Epithelial cell of proximal tubule (primary cell): ENCODE results near the gene RPL21. TPM values are rescaled to one million over a fixed set of nuclear protein-coding genes. Genes with fewer than 3 reads are reported as not detected.

Experiments used
- DNase-seq: peaks from one replicate; pipeline ENCODE4 v3.0.0-alpha.2; 2011; ENCODE audit warnings: low read depth
- H3K4me3 ChIP-seq: 2 replicates; pipeline ENCODE4 v1.5.1; 2011; ENCODE audit warnings: low read depth, mild to moderate bottlenecking, low read length
- total RNA-seq: library from RNA; depleted of rRNA; stranded (reverse); fragments of >200 nt; gene quantifications from 2 replicates; pipeline ENCODE4 v1.2.3, GENCODE V29; 2015
- TF ChIP-seq, protein P1 (sequence below): conservative IDR thresholded peaks from 2 replicates; pipeline ENCODE4 v1.5.1; 2012; ENCODE audit warnings: low read depth, mild to moderate bottlenecking, low read length

RPL21 gene
- total RNA-seq, 1 donor from 2014 or later = 1,691 TPM

GRCh38 chr13:27274631-27275030 is 23.3 kb downstream of the RPL21 start:
- DNase-seq = no peak
- TF ChIP-seq, protein P1, sequence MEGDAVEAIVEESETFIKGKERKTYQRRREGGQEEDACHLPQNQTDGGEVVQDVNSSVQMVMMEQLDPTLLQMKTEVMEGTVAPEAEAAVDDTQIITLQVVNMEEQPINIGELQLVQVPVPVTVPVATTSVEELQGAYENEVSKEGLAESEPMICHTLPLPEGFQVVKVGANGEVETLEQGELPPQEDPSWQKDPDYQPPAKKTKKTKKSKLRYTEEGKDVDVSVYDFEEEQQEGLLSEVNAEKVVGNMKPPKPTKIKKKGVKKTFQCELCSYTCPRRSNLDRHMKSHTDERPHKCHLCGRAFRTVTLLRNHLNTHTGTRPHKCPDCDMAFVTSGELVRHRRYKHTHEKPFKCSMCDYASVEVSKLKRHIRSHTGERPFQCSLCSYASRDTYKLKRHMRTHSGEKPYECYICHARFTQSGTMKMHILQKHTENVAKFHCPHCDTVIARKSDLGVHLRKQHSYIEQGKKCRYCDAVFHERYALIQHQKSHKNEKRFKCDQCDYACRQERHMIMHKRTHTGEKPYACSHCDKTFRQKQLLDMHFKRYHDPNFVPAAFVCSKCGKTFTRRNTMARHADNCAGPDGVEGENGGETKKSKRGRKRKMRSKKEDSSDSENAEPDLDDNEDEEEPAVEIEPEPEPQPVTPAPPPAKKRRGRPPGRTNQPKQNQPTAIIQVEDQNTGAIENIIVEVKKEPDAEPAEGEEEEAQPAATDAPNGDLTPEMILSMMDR = no peak
- no peak overlapping the region for H3K4me3 ChIP-seq

DNA sequence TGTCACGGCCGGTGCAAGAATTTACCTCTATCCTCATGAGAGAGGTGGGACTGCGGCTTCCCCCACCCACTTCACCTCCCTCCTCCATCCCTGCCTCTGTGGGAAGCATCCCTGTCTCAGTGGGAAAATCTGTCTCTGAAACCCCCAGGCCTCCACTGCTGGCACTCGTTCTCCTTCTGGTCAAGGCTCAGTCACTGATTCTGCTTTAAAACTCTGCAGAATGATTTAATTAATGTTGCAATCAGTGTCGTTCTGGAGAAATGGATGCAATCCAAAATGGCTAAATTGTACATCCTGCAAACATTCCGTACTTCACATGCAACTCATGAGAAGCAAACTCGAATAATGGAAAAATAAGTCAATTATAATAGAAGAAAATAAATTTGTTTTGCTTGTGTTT is 24.8 kb downstream of the RPL21 start:
- no peak for DNase-seq
- TF ChIP-seq, protein P1 = no peak
- H3K4me3 ChIP-seq = no peak overlapping the region

DNA sequence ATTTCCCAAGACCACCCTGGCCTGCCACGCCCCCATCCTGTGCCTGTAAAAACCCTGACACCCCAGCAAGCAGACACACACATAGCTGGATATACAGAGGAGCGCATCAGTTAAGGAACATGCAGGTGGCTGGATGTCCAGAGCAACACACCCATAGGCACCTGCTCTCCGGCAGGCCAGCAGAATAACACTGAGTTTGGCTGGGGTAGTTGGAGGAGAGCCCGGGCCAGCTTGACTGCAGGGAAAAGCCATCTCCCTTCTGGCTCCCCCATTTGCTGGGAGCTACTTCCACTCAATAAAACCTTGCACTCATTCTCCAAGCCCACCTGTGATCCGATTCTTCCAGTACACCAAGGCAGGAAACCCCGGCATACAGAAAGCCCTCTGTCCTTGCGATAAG is 28.1 kb downstream of the RPL21 start:
- TF ChIP-seq, protein P1 = no peak
- H3K4me3 ChIP-seq = no peak overlapping the region
- no peak for DNase-seq

DNA sequence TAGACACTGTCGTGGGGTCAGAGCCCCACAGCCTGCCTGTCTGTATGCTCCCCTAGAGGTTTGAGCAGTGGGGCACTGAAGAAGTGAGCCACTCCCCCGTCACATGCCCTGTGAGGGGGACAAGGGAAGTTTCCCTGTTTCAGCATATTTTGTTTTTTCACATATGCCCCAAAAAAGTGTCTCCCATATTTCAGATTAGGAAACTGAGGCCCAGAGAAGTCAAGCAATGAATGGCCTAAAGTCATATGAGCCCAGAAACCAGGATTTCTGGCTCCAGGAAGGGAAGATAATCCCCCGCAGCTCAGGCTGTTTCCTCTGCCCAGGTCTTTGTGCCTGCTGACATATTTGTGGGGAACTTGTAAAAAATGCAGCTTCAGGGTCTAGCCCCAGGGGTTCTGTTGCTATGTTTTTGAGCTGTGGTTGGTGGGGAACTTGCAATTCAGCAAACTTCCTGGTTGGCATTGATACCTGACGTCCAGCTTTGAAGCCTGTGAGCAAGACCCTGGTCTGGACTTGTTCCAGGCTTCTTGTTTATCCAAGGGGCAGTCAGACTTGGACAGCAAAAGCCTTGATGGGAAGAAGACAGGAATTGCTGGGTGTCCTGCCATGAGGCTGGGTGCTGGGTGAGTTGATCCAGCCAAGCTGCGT is 28.8 kb downstream of the RPL21 start:
- DNase-seq = no peak
- TF ChIP-seq, protein P1 = no peak
- no peak overlapping the region for H3K4me3 ChIP-seq

- no peak overlapping the region for H3K4me3 ChIP-seq
- TF ChIP-seq, protein P1 = no peak
- no peak for DNase-seq
Measured at GRCh38 chr13:27280841-27281240, 29.5 kb downstream of the RPL21 start.

DNA sequence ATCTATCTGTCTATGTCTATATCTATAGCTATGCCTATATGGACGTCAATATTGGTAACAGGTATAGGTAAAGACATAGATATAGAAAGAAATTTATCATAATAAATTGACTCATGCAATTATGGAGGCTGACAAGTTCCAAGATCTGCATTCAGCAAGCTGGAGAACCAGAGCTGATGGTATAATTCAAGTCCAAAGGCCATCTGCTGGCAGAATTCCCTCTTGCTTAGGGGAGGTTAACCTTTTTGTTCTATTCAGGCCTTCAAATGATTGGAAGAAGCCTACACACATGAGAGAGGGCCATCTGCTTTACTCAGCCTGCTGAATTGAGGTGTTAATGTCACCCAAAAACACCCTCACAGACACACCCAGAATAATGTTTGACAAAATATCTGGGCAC is 30.1 kb downstream of the RPL21 start:
- H3K4me3 ChIP-seq = no peak overlapping the region
- TF ChIP-seq, protein P1 = peak; percentile 44
- no peak for DNase-seq

GRCh38 chr13:27283906-27284493 is 32.6 kb downstream of the RPL21 start:
- TF ChIP-seq, protein P1 = peak; percentile 80
- no peak for DNase-seq

More at GRCh38 chr13:27283906-27284493, 32.6 kb downstream of the RPL21 start:
- H3K4me3 ChIP-seq = no peak overlapping the region
